SK-N-SH (cell line): ENCODE data around the gene FUT4.

Experiments
- MXI1 ChIP-seq: IDR thresholded peaks from 2 replicates; pipeline ENCODE4 v1.6.1; 2012; ENCODE audit warnings: mild to moderate bottlenecking, low read depth, low read length, improper control_type of control experiment
- POLR2AphosphoS5 ChIP-seq: IDR thresholded peaks from 2 replicates; pipeline ENCODE4 v1.6.1; 2012; ENCODE audit warnings: low read depth, low read length
- RCOR1 ChIP-seq: fragments of 150-350 bp; IDR thresholded peaks from 2 replicates; pipeline ENCODE4 v1.6.1; 2017; ENCODE audit warnings: antibody characterized with exemption, low read length
- TF ChIP-seq, protein P1 (sequence below): fragments of 200-600 bp; sonication (generic); IDR thresholded peaks from 2 replicates; pipeline ENCODE4 v1.6.1; 2017; ENCODE audit warnings: antibody characterized with exemption, mild to moderate bottlenecking, moderate library complexity
- TF ChIP-seq, protein P2 (sequence below): IDR thresholded peaks from 2 replicates; pipeline ENCODE4 v1.6.1; 2012; ENCODE audit warnings: mild to moderate bottlenecking, low read depth, low read length, moderate library complexity

DNA sequence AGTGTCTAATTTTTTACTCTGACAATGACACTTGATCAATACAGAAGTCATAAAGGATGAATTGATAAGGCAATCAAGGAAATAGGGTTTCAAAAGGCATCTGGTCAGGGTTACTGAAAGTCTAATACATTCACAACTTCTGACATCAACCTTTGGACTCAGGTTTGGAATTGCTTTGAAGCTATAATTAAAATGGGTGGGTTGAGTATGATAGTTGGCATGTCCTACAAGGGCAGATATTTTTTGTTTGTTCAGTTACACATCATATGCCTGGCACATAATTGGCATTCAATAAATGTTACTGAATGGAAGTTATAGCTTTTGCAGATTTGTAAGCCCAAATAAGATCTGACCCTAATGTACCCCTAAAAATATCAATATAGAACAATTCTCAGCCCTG, 7.3 kb upstream of the FUT4 start:
- TF ChIP-seq, protein P1, sequence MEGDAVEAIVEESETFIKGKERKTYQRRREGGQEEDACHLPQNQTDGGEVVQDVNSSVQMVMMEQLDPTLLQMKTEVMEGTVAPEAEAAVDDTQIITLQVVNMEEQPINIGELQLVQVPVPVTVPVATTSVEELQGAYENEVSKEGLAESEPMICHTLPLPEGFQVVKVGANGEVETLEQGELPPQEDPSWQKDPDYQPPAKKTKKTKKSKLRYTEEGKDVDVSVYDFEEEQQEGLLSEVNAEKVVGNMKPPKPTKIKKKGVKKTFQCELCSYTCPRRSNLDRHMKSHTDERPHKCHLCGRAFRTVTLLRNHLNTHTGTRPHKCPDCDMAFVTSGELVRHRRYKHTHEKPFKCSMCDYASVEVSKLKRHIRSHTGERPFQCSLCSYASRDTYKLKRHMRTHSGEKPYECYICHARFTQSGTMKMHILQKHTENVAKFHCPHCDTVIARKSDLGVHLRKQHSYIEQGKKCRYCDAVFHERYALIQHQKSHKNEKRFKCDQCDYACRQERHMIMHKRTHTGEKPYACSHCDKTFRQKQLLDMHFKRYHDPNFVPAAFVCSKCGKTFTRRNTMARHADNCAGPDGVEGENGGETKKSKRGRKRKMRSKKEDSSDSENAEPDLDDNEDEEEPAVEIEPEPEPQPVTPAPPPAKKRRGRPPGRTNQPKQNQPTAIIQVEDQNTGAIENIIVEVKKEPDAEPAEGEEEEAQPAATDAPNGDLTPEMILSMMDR = no peak
- TF ChIP-seq RCOR1 = no peak
- TF ChIP-seq MXI1 = no peak
- no peak for TF ChIP-seq POLR2AphosphoS5
- TF ChIP-seq, protein P2, sequence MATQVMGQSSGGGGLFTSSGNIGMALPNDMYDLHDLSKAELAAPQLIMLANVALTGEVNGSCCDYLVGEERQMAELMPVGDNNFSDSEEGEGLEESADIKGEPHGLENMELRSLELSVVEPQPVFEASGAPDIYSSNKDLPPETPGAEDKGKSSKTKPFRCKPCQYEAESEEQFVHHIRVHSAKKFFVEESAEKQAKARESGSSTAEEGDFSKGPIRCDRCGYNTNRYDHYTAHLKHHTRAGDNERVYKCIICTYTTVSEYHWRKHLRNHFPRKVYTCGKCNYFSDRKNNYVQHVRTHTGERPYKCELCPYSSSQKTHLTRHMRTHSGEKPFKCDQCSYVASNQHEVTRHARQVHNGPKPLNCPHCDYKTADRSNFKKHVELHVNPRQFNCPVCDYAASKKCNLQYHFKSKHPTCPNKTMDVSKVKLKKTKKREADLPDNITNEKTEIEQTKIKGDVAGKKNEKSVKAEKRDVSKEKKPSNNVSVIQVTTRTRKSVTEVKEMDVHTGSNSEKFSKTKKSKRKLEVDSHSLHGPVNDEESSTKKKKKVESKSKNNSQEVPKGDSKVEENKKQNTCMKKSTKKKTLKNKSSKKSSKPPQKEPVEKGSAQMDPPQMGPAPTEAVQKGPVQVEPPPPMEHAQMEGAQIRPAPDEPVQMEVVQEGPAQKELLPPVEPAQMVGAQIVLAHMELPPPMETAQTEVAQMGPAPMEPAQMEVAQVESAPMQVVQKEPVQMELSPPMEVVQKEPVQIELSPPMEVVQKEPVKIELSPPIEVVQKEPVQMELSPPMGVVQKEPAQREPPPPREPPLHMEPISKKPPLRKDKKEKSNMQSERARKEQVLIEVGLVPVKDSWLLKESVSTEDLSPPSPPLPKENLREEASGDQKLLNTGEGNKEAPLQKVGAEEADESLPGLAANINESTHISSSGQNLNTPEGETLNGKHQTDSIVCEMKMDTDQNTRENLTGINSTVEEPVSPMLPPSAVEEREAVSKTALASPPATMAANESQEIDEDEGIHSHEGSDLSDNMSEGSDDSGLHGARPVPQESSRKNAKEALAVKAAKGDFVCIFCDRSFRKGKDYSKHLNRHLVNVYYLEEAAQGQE = no peak
